Stimulated activated CD8-positive, alpha-beta memory T cell treated with anti-CD3 and anti-CD28 coated beads, Interleukin-12 subunit alpha, Interleukin-12 subunit beta, amount 100 ng/mL, for 1 hour (primary cell): ENCODE results near the gene IKBIP.
"Not testable (repeated sequence)": the region's sequence is repeated elsewhere in the genome, so short reads cannot be mapped to it uniquely, and the experiment has no call there.

ENCODE experiments used
- DNase-seq: peaks from one replicate; pipeline ENCODE4 v3.0.0-alpha.2; 2020; ENCODE audit warnings: low read depth

IKBIP gene

GRCh38 chr12:98576795-98577194 lies 67.8 kb downstream of the IKBIP start:
- not testable (repeated sequence) for DNase-seq

DNA sequence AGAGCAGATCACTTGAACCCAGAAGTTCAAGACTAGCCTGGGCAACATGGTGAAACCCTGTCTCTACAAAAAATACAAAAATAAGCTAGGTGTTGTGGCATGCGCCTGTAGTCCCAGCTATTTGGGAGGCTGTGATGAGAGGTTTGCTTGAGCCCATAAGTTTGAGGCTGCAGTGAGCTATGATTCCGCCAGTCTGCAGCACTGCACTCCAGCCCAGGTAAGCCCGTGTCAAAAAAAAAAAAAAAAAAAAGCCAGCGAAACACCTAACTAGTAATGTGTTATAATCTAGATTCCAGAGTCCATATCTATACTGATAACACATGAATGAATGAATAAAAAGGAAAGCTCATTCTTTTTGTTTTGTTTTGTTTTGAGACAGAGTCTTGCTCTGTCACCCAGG lies 69.6 kb downstream of the IKBIP start:
- DNase-seq, result no peak
